GM12864 (cell line): ENCODE results near the gene SCN4A.
"Not testable (repeated sequence)": the region's sequence is repeated elsewhere in the genome, so short reads cannot be mapped to it uniquely, and the experiment has no call there.

Experiments used
- DNase-seq: peaks from one replicate; pipeline ENCODE4 v3.0.0-alpha.2; 2011; ENCODE audit warnings: low read depth
- H3K4me3 ChIP-seq: 2 replicates; pipeline ENCODE4 v1.5.1; 2011; ENCODE audit warnings: mild to moderate bottlenecking, low read depth, low read length, control low read depth
- CTCF ChIP-seq: IDR thresholded peaks from 2 replicates; pipeline ENCODE4 v1.5.1; 2011; ENCODE audit warnings: low read depth, mild to moderate bottlenecking, moderate library complexity, low read length, control low read depth, inconsistent platforms; ENCODE audit errors: missing control alignments

The SCN4A gene

GRCh38 chr17:63926164-63926563 lies 46.6 kb downstream of the SCN4A start:
- no peak overlapping the region for H3K4me3 ChIP-seq
- TF ChIP-seq CTCF, result no peak
- no peak for DNase-seq

GRCh38 chr17:63925615-63926014 lies 47.1 kb downstream of the SCN4A start:
- TF ChIP-seq CTCF, result no peak

GRCh38 chr17:63922402-63922801 lies 50.3 kb downstream of the SCN4A start:
- H3K4me3 ChIP-seq, DNase-seq: not testable (repeated sequence)

More at GRCh38 chr17:63925615-63926014, 47.1 kb downstream of the SCN4A start:
- no peak overlapping the region for H3K4me3 ChIP-seq
- no peak for DNase-seq

DNA sequence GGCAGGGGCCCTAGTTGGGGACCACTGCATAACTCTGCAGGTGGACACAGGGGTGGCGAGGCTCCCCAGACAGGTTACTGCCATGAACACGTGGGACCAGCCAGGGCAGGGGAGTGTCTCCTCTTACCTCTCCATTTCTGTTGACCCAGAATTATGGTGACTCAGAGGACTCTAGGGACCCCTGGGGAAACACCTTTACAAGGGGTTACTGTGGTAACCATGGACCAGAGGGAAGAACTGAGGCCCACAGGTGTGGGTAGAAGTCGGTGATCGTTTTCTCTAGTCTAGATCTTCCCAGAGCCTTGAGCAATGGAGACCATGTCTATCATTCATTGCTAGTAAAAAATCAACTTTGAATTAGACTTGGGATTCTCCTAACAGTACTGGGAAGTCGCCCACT lies 51.9 kb downstream of the SCN4A start:
- not testable (repeated sequence) for H3K4me3 ChIP-seq

DNA sequence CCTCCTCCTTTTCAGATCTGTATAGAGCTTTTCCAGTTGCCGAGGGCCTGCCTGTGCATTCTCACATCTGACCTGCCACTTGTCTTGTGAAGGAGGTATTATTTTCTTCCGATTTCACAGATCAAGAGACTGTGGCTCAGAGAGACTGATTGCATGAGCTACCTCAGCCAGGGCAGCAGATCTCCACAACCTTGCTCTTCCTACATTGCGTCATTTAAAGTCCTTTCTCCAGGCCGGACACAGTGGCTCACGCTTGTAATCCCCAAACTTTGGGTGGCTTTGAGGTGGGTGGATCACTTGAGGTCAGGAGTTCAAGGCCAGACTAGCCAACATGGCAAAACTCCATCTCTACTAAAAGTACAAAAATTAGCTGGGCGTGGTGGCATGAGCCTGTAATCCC lies 52.7 kb downstream of the SCN4A start:
- H3K4me3 ChIP-seq, DNase-seq: not testable (repeated sequence)

More for the DNA sequence above, 51.9 kb downstream of the SCN4A start:
- not testable (repeated sequence) for DNase-seq

GRCh38 chr17:63919311-63919723 lies 53.4 kb downstream of the SCN4A start:
- H3K4me3 ChIP-seq, result no peak overlapping the region
- DNase-seq, result peak; percentile 54
- peak; percentile 99 for TF ChIP-seq CTCF

DNA sequence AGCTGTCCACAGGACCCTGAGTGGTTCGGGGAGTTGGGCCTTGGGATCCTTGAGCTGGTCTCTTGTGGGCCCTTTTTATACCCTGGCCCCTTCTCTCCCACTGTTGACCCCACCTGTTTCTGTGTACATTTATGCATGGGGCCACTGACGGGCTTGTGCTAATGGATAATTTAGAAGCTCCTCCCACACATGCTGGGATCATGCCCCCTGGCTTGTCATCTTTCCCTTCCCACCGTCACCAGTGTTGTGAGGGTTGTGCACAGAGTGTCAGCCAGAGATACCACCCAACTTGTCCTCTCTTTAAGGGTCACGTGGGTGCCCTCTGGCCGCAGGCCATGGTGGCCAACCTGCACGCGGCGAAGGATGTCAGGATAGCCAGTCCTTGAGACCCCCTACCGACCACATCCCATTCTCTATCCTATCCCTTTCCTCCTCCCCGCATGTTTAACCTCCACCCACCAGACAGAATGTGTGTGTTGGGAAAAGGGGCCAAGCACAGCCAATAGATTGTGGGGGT lies 53.9 kb downstream of the SCN4A start, which contains the start of gene GH1:
Gene GH1 (minus strand): TSS at position 51 of the 517 bp plus-strand sequence. CDS start 63 bp downstream, outside the sequence.
- H3K4me3 ChIP-seq, DNase-seq: not testable (repeated sequence)

DNA sequence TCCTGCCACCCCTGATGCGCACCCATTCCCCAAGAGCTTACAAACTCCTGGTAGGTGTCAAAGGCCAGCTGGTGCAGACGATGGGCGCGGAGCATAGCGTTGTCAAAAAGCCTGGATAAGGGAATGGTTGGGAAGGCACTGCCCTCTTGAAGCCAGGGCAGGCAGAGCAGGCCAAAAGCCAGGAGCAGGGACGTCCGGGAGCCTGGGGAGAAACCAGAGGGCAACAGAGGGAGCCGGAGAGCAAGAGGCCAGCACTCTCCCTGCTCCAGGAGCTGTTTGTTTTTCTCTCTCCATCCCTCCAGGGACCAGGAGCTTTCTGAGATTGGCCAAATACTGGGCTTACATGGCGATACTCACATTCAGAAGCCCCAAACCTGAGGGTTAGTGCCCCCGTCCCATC lies 54.4 kb downstream of the SCN4A start:
- TF ChIP-seq CTCF, result no peak
- no peak overlapping the region for H3K4me3 ChIP-seq
- DNase-seq, result no peak

GRCh38 chr17:63917646-63918045 lies 55.1 kb downstream of the SCN4A start:
- H3K4me3 ChIP-seq, result no peak overlapping the region
- no peak for DNase-seq
- no peak for TF ChIP-seq CTCF

GRCh38 chr17:63917206-63917605 lies 55.5 kb downstream of the SCN4A start:
- DNase-seq, H3K4me3 ChIP-seq: not testable (repeated sequence)
